NCI-H748 treated with DMSO at 0.1 percent for 48 hours (cell line): ENCODE data around the gene ATP8B3.

Source experiments
- DNase-seq: peaks from one replicate; lab custom pipeline; 2025; lab: John Stamatoyannopoulos, UW

The ATP8B3 gene

DNA sequence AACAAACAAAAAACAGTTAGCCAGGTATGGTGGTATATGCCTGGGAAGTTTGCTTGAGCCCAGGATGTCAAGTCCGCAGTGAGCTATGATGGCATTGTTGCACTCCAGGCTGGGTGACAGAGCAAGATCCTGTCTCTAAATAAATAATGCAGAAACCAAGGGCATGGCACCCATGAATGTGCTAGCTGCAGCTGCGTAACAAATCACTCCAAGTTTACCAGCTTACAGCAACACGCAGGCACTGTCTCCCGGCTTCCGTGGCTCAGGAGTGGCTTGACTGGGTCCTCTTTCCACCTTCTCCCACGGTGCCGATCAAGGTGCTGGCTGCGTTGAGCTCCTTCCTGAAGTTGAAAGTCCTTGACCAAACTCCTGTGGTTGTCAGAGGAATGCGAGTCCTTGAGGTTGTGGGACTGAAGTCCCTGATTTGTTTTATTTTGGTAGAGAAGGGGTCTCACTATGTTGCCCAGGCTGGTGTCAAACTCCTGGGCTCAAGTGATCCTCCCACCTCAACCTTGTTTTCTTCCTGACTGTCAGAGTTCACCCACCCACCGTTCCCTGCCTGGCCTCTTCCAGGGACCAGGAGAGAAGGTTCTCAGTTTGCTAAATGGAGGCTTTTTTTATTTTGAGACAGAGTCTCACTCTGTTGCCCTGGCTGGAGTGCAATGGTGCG, 72.0 kb downstream of the ATP8B3 start:
- no peak for DNase-seq

DNA sequence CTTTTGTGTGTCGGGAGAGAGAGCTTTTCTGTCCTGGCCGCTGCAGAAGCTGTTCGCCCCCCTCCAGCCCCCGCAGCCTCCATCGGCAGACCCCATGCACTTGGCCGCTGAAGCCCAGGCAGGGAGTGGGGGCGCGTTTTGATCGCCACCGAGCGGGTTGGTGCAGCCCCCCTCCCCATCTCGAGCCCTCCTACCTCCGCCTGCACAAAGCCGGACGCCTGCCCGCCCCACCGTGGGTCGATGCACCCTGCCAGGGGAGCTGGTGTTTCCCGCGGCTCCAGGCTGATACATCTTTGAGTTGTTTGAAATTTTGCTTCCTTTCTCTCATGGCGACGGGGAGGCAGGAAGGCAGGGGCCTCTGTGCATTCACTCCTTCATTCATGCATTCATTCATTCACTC, 75.1 kb downstream of the ATP8B3 start:
- DNase-seq: no peak

- DNase-seq: no peak
Observed at GRCh38 chr19:1736280-1736679, 75.8 kb downstream of the ATP8B3 start.

DNA sequence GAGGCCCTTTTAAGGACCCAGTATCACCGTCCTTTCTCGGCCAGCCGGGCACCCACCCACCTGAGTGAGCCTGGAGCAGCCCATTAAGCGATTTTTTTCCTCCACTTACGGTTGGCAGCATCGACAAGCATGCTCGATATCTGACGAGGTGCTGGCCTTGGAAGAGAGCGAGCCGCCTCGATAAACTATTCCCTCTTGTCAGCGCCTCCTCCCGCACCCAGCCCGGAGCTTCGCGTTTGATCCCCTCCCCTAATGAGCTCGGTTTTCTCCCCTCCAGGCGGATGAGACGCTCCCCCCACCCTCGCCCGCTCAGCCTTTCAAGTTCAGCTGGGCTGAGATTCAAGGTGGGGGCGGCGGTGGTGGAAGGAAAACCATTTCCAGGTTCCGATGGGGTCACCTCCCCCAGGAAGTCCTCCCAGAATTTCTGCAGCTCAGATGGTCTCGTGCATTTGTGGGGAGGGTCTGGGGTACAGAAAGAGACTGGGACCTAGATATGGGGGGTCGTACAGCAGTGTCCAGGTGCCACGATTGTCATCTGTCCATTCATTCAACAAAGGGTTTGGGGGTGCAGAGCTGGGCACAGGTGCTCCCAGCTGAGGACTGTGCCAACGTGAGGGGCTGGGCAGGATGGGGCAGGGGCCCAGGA, 77.6 kb downstream of the ATP8B3 start:
- DNase-seq: no peak
